LNCaP clone FGC (cell line): ENCODE data around the gene ELMOD1.

Experiments used
- DNase-seq: peaks from one replicate; pipeline ENCODE4 v3.0.0-alpha.2; 2011; ENCODE audit warnings: low read depth
- H3K4me3 ChIP-seq: 2 replicates; pipeline ENCODE4 v1.5.1; 2011; ENCODE audit warnings: mild to moderate bottlenecking, low read depth, low read length, control low read depth
- CTCF ChIP-seq: IDR thresholded peaks from 2 replicates; pipeline ENCODE4 v1.5.1; 2012; ENCODE audit warnings: mild to moderate bottlenecking; ENCODE audit not compliant: control insufficient read depth, insufficient read depth; ENCODE audit errors: extremely low read depth

Gene ELMOD1

GRCh38 chr11:107713009-107713408 lies 122.1 kb downstream of the ELMOD1 start:
- DNase-seq: no peak
- no peak overlapping the region for H3K4me3 ChIP-seq
- no peak for TF ChIP-seq CTCF
